GM12872 (cell line): ENCODE data around the gene SNCAIP.

Source experiments
- TF ChIP-seq, protein P1 (sequence below): IDR thresholded peaks from 3 replicates; pipeline ENCODE4 v1.5.1; 2011; ENCODE audit warnings: low read depth, mild to moderate bottlenecking, low read length, moderate library complexity; ENCODE audit not compliant: insufficient read depth

SNCAIP gene

GRCh38 chr5:122350496-122350895 lies 38.5 kb downstream of the SNCAIP start:
- TF ChIP-seq, protein P1, sequence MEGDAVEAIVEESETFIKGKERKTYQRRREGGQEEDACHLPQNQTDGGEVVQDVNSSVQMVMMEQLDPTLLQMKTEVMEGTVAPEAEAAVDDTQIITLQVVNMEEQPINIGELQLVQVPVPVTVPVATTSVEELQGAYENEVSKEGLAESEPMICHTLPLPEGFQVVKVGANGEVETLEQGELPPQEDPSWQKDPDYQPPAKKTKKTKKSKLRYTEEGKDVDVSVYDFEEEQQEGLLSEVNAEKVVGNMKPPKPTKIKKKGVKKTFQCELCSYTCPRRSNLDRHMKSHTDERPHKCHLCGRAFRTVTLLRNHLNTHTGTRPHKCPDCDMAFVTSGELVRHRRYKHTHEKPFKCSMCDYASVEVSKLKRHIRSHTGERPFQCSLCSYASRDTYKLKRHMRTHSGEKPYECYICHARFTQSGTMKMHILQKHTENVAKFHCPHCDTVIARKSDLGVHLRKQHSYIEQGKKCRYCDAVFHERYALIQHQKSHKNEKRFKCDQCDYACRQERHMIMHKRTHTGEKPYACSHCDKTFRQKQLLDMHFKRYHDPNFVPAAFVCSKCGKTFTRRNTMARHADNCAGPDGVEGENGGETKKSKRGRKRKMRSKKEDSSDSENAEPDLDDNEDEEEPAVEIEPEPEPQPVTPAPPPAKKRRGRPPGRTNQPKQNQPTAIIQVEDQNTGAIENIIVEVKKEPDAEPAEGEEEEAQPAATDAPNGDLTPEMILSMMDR: no peak

- TF ChIP-seq, protein P1: no peak
Observed at GRCh38 chr5:122351416-122352157, 39.5 kb downstream of the SNCAIP start.

DNA sequence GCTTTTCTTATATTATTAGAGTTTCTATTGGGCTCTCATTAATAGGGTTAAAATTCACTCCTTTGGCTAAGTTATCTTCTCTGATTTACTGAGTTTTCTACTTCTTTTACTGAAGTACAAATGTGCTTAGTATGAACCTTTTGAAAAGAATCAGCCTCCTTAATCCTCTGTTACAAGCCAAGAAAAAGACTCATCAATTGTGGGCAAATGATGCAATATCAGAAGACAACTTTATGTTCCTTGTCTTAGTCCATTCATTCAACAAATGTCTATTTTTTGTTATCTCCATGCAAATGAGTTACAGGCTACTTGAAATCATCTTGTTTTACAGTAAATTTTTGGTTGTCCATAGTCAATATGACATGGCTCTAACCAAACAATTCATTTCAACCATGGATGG lies 40.3 kb downstream of the SNCAIP start:
- TF ChIP-seq, protein P1: no peak

DNA sequence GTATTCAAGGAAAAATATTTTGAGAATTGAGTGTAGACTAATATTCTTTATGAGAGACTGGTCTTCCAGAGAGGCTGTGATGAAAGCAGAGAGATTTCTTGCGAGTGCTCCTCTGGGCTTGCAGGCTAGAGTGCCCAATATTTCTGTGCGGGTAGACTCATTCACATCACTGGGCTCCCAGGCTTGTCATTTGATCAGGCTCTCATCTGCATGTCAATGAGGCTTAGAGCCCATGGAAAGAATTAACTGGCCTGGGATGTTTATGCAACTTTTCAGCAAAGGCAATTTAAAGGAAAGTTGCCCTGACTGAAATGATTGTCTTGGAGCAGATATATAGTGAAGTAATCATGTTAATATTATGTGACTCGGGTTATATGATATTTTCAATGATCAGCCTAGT lies 42.3 kb downstream of the SNCAIP start:
- TF ChIP-seq, protein P1: no peak

- TF ChIP-seq, protein P1: no peak
Observed at GRCh38 chr5:122355324-122355723, 43.3 kb downstream of the SNCAIP start.

- TF ChIP-seq, protein P1: no peak
Observed at GRCh38 chr5:122356855-122357254, 44.8 kb downstream of the SNCAIP start.

DNA sequence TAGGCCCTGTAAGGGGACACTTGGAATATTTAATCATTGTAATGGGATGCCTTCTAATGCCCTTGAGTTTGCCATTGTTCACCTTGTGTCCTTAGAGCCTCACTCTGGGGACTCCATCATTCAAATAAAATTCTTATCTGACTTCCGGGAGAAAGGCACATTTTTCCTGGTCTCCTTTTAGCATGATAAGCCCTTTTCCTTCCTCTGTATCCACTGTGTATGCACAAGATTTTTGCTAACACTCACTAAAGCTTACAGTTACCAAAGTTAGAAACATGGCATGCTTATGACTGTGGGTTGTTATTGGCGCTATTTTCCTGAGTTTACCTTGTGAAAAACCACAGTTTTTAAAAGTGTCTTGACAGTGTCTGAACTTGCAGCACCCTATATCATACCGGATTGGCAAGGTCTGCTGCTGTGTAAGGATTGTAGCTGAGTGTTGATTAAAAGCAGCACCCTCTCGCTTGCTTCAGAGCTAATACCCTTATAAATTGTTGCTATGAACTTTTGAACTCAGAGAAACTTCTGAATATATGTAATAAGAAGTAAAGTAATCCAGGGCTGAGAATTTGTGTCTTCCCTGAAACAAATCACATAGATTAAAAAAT lies 46.4 kb downstream of the SNCAIP start:
- TF ChIP-seq, protein P1: no peak
